HG02884 (cell line): ENCODE data around the gene MFAP2.
"Not testable (repeated sequence)": the region's sequence is repeated elsewhere in the genome, so short reads cannot be mapped to it uniquely, and the experiment has no call there.

Experiments
- ATAC-seq: cut with Tn5 transposase; IDR thresholded peaks from one replicate; pipeline ENCODE4 v1.9.1; 2021; ENCODE audit warnings: mild to moderate bottlenecking, moderate library complexity; ENCODE audit not compliant: unreplicated experiment

The MFAP2 gene

DNA sequence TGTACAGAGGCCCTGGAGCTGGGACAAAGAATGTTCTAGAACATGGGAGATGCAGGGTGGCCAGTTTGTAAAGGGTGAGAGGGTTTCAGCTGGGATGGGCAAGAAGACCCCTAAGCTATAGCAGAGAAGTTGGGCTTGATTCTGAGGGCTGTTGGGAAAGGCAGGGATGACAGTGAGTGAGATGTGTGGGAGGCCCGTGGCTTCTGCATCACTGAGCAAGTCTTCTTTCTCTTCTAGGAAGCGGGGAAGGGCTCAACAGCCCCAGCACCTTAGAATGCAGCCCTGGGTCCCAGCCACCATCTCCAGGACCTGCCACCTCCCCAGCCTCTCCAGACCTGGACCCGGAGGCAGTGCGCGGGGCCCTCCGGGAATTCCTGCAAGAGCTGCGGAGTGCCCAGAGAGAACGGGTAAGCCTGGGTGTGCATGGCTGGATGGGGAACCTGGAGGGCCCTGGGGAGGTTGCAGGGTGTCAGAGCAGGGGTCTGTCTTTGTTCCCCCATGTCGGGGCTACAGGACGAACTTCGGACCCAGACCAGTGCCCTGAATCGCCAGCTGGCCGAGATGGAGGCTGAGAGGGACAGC, 14.8 kb downstream of the MFAP2 start:
- no peak for ATAC-seq

DNA sequence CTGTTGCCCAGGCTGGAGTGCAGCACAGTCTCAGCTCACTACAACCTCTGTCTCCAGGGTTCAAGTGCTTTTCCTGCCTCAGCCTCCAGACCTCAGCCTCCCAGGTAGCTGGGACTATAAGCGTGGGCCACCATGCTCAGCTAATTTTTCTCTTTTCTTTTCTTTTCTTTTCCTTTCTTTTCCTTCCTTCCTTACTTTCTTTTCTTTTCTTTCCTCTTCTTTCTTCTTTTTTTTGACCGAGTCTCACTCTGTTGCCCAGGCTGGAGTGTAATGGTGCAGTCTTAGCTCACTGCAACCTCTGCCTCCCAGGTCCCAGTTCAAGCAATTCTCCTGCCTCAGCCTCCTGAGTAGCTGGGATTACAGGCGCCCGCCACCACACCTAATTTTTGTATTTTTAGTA, 16.3 kb downstream of the MFAP2 start:
- not testable (repeated sequence) for ATAC-seq

DNA sequence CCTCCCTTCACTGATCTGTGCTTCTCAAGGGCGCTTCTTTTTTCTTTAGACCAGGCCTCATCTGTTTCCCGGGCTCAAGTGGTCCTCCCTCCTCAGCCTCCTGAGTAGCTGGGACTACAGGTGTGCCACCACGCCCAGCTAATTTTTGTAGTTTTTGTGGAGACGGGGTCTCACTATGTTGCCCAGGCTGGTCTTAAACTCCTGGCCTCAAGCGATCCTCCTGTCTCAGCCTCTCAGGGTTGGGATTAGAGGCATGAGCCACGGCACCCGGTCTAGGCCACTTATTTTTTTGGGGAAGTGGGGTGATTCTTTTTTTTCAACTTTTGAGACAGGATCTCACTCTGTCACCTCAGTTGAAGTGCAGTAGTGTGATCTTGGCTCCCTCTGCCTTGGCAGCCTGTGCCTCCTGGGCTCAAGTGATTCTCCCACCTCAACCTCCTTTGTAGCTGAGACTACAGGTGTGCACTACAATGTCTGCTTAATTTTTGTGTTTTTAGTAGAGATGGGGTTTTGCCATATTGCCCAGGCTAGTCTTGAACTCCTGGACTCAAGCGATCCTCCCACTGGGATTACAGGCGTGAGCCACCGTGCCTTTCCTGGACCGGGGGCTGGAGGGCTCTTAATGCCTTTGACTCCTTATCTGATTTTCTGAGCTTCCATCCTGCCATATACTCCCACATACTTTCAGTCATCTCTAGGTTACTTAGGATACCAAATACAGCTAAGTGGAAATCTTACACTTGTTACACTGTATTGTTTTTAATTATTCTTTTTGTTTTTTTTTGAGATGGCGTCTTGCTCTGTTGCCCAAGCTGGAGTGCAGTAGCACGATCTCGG, 18.9 kb downstream of the MFAP2 start:
- ATAC-seq, result no peak

DNA sequence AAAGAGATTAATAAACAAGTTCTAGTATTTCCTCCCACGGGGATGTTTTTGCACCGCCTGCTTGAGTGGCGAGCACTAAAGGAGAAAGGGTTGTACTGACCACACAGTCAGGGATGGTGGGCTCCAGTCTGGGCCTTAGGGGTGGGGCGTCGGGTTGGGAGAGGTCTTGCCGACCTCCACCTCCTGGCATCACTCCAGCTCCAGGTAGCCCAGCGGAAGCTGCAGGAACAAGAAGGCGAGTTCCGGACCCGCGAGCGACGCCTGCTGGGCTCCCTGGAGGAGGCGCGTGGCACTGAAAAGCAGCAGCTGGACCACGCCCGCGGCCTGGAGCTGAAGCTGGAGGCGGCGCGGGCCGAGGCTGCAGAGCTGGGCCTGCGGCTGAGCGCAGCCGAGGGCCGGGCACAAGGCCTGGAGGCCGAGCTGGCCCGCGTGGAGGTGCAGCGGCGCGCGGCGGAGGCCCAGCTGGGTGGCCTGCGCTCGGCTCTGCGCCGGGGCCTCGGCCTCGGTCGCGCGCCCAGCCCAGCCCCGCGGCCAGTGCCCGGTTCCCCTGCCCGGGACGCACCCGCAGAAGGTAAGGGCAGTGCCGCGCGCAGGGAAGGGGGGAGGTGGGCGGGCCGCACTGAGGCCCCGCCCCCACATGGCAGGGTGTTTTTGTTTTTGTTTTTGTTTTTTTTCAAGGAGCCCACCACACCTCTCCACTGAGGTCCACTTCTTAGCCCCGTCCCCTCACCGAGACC, 19.7 kb downstream of the MFAP2 start:
- ATAC-seq, result peak; percentile 48

DNA sequence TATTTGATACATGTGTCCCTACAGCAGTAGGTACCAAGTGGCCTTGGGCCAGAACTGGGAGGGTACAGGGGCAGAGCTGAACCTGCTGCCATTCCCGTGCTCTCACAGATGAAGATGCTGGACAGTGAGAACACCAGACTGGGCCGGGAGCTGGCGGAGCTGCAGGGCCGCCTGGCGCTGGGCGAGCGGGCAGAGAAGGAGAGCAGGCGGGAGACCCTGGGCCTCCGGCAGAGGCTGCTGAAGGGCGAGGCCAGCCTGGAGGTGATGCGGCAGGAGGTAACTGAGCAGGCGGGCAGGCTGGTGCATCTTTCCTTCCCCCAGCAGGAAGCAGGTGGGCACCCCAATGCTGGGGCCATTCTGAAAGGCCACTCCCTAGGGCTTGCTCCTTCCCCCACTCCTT, 21.9 kb downstream of the MFAP2 start:
- no peak for ATAC-seq

DNA sequence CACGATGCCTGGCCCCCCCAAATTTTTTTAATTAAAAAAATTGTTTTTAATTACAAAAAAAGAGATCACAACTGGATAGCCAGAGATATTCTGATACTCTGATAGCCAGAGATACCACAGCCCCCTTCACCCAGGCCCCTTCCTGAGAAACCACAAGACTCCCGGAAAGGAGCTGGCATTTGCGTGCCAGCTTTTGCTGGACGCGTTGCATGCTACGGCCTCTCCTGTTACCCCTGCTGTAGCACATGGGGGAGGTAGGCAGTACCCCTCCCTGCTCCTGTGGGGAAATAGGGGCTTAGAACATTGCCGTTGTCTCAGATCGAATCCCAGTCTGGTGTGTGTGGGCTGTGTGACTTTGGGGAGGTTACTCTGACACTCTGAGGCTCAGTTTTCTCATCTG, 22.7 kb downstream of the MFAP2 start:
- ATAC-seq, result no peak

DNA sequence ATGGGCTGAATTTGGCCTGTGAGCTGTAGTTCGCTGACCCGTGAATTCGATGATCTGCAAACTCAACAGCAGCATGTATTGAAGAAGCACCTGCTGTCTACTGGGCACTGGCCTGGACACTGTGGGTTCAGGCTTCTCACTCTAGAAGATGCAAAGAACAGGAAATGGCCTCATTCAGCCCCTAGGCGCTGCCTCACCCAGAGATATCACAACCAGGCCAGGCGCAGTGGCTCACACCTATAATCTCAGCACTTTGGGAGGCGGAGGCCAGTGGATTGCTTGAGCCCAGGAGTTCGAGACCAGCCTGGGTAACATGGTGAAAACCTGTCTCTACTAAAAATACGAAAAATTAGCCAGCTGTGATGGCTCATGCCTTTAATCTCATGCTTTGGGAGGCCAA, 23.6 kb downstream of the MFAP2 start:
- ATAC-seq, result no peak

DNA sequence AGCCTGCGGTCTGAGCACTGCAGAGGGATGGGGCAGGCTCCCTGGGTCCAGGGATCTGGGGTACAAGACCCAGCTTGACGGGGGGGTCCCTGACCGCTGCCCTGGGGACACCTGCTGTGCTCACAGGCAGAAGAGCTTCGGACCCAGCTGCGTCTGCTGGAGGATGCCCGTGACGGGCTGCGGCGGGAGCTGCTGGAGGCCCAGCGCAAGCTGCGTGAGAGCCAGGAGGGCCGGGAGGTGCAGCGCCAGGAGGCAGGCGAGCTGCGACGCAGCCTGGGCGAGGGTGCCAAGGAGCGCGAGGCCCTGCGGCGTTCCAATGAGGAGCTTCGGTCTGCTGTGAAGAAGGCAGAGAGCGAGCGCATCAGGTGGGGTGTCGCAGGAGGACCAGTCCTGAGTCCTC, 25.2 kb downstream of the MFAP2 start:
- ATAC-seq, result no peak

DNA sequence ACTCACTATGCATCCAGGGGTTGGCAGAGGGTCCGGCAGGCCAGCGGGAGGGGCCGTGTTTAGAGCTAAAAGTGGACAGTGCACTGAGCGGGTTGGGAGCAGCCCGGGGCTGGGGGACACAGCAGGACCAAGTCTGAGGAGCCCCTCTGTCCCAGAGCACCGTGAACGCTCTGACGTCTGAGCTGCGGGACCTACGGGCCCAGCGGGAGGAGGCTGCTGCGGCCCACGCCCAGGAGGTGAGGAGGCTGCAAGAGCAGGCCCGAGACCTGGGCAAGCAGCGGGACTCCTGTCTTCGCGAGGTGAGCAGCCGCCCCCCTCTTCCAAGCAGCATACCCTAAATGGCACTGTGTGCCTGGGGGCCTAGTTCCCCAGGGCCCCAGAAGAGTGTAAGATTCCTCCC, 25.8 kb downstream of the MFAP2 start:
- no peak for ATAC-seq

DNA sequence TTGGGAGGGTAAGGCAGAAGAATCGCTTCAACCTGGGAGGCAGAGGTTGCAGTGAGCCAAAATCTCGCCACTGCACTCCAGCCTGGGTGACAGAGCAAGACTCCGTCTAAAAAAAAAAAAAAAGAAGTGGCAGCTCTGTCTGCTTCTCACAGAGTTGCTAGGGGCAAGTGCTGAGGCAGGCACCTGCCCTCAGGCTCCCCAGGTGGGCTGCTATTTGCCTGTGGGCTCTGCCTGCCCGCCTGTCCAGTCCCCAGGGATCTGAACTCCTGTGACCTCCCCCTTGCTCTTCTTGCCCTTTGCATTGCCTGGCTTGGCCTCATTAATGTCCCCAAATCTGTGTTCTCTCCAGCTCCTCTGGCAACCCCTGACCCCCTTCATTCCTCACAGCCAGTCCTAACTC, 28.0 kb downstream of the MFAP2 start:
- not testable (repeated sequence) for ATAC-seq

DNA sequence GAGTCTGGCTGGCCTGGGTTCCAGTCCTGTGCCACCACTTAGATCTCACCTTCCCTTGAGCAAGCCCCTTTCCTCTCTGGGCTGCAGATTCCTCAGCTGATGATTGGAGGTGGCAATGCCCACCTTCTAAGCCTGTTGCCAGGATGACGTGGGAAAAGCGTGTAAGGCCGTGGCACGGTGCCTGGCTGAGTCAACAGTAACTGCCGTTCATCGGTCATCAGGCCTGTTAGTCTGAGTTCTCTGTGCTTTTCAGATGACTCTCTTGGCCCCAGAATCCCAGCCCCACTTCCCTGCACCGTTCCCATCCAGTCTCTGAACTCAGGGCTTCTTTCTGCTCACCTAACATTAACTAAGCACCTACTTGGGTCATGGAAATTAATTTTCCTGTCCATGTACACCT, 31.4 kb downstream of the MFAP2 start:
- ATAC-seq, result not testable (repeated sequence)

DNA sequence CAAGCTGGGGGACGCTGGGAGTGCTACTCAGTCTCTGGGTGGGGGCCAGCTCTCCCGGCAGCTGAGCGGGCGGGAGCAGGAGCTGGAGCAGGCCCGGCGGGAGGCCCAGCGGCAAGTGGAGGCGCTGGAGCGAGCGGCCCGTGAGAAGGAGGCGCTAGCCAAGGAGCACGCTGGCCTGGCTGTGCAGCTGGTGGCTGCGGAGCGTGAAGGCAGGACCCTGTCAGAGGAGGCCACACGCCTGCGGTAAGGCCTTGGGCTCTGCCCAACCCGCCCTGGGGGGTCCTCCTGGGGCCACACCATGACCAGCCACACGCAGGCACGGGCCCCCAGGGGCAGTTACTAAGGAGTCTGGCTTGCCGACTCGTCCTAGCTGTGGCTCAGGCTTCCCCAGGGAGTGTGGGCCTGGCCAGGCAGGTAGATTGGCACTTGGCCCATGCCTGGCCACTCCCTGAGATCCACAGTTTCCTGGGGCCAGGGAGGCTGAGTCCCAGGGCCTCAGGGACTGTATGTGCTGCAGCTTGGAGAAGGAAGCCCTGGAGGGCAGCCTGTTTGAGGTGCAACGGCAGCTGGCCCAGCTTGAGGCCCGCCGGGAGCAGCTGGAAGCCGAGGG, 32.0 kb downstream of the MFAP2 start:
- not testable (repeated sequence) for ATAC-seq

DNA sequence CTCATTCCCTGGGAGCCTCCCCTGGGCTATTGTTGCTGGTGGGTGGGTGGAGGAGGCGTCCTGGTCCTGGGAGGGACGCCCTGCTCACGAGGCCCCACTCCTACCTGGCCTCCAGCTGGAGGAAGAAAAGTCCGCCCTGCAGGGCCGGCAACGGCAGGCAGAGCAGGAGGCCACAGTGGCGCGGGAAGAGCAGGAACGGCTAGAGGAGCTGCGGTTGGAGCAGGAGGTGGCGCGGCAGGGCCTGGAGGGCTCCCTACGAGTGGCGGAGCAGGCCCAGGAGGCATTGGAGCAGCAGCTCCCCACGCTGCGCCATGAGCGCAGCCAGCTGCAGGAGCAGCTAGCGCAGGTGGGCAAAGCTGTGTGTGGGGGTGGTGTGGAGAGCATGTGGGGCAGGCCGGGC, 33.8 kb downstream of the MFAP2 start:
- no peak for ATAC-seq

DNA sequence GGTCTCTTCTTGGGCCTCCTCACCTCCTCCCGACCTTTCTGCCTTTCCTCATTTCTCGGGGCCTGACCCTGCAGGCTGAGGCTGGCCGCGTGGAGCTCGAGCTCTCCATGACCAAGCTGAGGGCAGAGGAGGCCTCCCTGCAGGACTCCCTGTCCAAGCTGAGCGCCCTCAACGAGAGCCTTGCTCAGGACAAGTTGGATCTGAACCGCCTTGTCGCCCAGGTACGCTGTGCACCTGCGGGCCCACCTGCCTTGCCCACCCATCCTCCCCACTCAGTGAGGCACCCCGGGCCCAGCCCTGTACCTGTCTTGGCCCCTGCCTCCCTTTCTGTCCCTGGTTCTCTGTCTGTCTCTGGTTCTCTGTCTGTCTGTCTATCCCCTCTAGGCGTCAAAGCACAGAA, 34.2 kb downstream of the MFAP2 start:
- not testable (repeated sequence) for ATAC-seq

DNA sequence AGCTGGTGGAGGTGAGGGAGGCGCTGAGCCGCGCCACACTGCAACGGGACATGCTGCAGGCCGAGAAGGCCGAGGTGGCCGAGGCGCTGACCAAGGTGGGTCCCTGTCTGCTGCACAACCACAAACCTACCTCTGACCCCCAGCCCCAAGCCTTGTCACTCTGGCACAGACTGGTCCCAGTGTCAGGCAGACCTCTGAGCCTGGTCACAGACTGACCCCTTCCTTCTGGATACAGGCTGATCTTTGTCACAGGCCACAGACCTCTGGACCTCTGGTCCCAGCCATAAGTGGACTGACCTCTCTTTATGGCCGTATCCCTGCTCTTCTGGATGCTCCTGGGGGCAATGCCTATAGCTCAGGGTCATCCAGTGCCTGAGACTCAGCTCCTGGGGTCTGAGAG, 34.9 kb downstream of the MFAP2 start:
- not testable (repeated sequence) for ATAC-seq

DNA sequence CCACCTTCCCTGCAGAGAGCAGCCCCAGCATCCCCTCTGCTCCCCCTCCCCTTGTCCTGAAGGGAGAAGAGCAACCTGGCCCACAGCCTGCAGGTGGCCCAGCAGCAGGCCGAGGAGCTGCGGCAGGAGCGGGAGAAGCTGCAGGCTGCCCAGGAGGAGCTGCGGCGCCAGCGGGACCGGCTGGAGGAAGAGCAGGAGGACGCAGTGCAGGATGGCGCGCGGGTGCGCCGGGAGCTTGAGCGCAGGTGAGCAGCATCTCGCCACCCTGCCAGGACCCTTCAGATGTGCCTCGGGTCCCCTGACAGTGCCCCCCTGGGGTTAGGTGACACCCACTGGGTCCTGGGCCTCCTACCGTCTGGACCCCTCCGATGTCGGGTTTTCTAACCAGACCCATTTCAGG, 36.4 kb downstream of the MFAP2 start:
- no peak for ATAC-seq

DNA sequence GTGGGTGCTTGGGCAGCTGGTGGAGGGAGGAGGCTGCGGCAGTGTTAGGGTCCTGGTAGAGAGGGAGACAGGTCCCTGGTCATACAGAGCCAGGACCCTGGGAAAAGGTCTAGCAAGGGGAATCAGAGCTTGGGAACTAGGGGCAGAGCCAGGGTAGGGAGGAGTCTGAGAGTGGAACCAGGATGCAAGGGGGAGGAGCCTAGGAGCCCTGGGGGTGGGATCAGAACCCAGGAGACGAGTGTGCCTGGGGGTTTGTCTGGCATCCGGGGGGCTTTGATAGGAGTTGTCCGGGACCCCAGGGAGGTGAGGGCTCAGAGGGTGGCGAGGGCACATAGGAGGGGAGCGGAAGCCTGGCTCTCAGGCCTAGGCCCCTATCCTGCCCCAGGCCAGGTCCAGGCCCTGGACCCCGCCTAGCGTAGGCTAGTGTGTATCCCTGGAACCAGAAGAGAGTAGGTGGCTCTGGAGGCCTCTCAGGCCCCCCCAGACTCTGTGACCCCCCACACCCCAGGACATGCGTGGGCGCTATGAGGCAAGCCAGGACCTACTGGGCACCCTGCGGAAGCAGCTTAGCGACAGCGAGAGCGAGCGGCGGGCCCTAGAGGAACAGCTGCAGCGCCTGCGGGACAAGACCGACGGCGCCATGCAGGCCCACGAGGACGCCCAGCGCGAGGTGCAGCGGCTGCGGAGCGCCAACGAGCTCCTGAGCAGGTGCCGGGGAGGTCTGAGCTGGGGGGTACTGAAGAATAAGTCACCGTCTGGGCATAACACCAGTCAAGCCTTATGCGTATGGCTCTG, 40.8 kb downstream of the MFAP2 start:
- not testable (repeated sequence) for ATAC-seq

DNA sequence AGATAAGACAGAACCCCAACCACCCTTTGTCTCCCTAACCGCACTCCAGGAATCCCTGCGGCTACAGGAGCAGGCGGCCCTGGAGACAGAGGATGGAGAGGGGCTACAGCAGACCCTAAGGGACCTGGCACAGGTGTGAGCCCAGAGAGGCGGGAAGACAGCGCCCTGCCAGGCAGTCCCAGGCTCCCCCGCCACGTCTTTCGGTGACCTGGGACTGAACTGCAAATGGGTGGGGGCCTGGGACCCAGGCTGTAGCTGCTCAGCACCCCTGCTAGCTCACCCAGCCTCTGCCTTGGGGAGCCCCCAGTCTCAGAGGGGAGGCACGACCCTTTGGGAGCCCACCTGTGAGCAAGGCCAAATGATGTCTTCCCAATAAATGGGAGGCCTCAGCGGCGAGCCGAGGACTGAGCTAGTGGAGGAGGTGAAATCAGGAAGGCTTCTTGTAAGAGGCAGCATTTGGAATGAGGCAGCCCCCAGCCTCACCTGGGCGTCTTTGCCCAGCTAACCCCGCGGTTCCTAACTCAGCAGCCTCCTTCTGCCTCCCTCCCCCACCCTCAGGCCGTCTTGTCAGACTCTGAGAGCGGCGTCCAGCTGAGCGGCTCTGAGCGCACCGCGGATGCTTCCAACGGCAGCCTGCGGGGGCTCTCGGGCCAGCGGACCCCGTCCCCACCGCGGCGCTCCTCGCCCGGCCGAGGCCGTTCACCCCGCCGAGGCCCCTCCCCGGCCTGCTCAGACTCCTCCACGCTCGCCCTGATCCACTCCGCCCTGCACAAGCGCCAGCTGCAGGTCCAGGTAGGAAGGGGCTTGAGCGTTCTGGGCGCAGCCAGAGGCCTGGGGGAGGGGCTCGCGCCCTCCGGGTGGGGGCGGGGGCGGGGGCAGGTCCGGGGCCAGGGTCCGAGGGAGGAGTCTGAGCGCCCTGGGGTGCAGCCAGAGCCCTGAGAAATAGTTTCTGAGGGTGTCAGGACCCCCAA, 41.8 kb downstream of the MFAP2 start:
- ATAC-seq, result no peak

DNA sequence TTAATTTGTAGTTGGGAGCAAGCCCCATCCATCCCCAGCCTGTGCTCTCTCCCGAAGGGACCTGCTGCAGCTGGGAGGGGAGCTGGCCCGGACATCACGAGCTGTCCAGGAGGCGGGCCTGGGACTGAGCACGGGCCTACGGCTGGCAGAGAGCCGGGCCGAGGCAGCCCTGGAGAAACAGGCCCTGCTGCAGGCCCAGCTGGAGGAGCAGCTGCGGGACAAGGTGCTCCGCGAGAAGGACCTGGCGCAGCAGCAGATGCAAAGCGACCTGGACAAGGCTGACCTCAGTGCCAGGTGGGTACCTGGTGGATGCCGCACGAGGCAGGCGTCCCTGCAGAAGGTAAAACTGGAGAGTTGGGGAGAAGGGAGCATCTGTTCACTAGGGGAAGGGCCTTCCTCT, 43.8 kb downstream of the MFAP2 start:
- not testable (repeated sequence) for ATAC-seq

DNA sequence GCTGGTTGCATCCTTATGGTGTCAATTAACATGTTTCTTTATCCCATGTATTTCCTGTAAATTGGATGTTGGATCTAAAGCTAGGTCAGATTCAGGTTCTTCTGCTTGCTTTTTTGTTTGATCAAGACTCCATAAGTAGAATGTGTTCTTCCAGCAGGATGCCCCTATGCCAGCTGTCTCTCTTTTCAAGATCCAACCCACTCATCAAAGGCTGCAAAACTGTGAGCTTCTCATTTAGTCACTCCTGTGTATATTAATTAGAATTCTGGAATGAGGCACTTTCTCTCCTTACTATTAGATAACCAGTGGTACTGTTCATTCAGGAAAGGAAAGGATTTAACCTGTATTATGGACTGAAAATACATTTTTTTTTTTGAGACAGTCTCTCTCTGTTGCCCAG, 46.5 kb downstream of the MFAP2 start:
- not testable (repeated sequence) for ATAC-seq
